Mesenchymal stem cell (in vitro differentiated cells and primary cell): Measurements from ENCODE around the gene WDR62.

Source experiments
- DNase-seq: peaks from one replicate; pipeline ENCODE4 v3.0.0-alpha.2; 2013
- H2AFZ ChIP-seq: one replicate; pipeline ENCODE4 v1.6.1; 2013; ENCODE audit warnings: low read depth, mild to moderate bottlenecking, control low read depth, inconsistent platforms, low read length, moderate library complexity
- H2AK5ac ChIP-seq: 2 replicates; pipeline ENCODE4 v1.6.1; 2013; ENCODE audit warnings: low read length, moderate library complexity, mild to moderate bottlenecking, inconsistent platforms; ENCODE audit not compliant: severe bottlenecking
- H2BK120ac ChIP-seq: one replicate; pipeline ENCODE4 v1.6.1; 2013; ENCODE audit warnings: low read depth, mild to moderate bottlenecking, inconsistent platforms, low read length, moderate library complexity
- H2BK12ac ChIP-seq, 2 experiments: one replicate each; pipeline ENCODE4 v1.6.1; 2013; ENCODE audit warnings: inconsistent platforms in 2 of 2, low read length in 2 of 2, mild to moderate bottlenecking in 2 of 2, moderate library complexity in 2 of 2, control low read depth in 1 of 2
- H2BK15ac ChIP-seq: one replicate; pipeline ENCODE4 v1.6.1; 2013; ENCODE audit warnings: mild to moderate bottlenecking, low read depth, inconsistent platforms; ENCODE audit not compliant: poor library complexity, severe bottlenecking
- H2BK5ac ChIP-seq: 2 replicates; pipeline ENCODE4 v1.6.1; 2013; ENCODE audit warnings: low read depth, mild to moderate bottlenecking, low read length, control low read depth, inconsistent platforms; ENCODE audit not compliant: poor library complexity, severe bottlenecking
- H3K14ac ChIP-seq, 2 experiments: one replicate each; pipeline ENCODE4 v1.6.1; 2013; ENCODE audit warnings: inconsistent platforms in 2 of 2, low read length in 2 of 2, control low read depth in 1 of 2, mild to moderate bottlenecking in 1 of 2, moderate library complexity in 1 of 2
- H3K18ac ChIP-seq, 2 experiments: one replicate each; pipeline ENCODE4 v1.6.1; 2013; ENCODE audit warnings: inconsistent platforms in 2 of 2, low read length in 2 of 2, control low read depth in 1 of 2, low read depth in 1 of 2, mild to moderate bottlenecking in 1 of 2
- H3K23ac ChIP-seq, 2 experiments: one replicate each; pipeline ENCODE4 v1.6.1; 2013; ENCODE audit warnings: inconsistent platforms in 2 of 2, low read length in 2 of 2, mild to moderate bottlenecking in 2 of 2, moderate library complexity in 2 of 2, control low read depth in 1 of 2
- H3K27ac ChIP-seq: 2 replicates; pipeline ENCODE4 v1.5.1; 2013; ENCODE audit warnings: mild to moderate bottlenecking, moderate library complexity, low read length, control low read depth, inconsistent platforms; ENCODE audit not compliant: poor library complexity, severe bottlenecking
- H3K27me3 ChIP-seq, 2 experiments: 2 replicates each; pipeline versions ENCODE4 v1.6.1 to v1.7.0; 2013; ENCODE audit warnings: low read length in 2 of 2, mild to moderate bottlenecking in 2 of 2, moderate library complexity in 2 of 2, control low read depth in 1 of 2, inconsistent platforms in 1 of 2; ENCODE audit not compliant: control insufficient read depth in 1 of 2, insufficient read depth in 1 of 2
- H3K36me3 ChIP-seq, 2 experiments: 2 replicates each; pipeline versions ENCODE4 v1.6.1 to v1.7.0; 2013; ENCODE audit warnings: low read length in 2 of 2, control low read depth in 1 of 2, inconsistent platforms in 1 of 2, low read depth in 1 of 2, mild to moderate bottlenecking in 1 of 2; ENCODE audit not compliant: insufficient read depth in 2 of 2, control insufficient read depth in 1 of 2
- H3K4ac ChIP-seq, 2 experiments: one replicate each; pipeline ENCODE4 v1.6.1; 2013; ENCODE audit warnings: inconsistent platforms in 2 of 2, low read length in 2 of 2, mild to moderate bottlenecking in 2 of 2, moderate library complexity in 2 of 2, control low read depth in 1 of 2, low read depth in 1 of 2
- H3K4me1 ChIP-seq: 2 replicates; pipeline ENCODE4 v1.6.1; 2013; ENCODE audit warnings: low read depth, low read length, control low read depth; ENCODE audit not compliant: control insufficient read depth, insufficient read depth
- H3K4me2 ChIP-seq: 2 replicates; pipeline ENCODE4 v1.6.1; 2013; ENCODE audit warnings: low read length, mild to moderate bottlenecking, inconsistent platforms; ENCODE audit not compliant: poor library complexity, severe bottlenecking
- H3K4me3 ChIP-seq, 2 experiments: 2 replicates each; pipeline versions ENCODE4 v1.5.1 to v1.7.0; 2013; ENCODE audit warnings: low read length in 2 of 2, mild to moderate bottlenecking in 2 of 2, control low read depth in 1 of 2, low read depth in 1 of 2; ENCODE audit not compliant: insufficient read depth in 1 of 2
- H3K79me1 ChIP-seq: replicated peaks from 2 replicates; pipeline ENCODE4 v1.6.1; 2013; ENCODE audit warnings: mild to moderate bottlenecking, control low read depth, low read length, inconsistent platforms; ENCODE audit not compliant: poor library complexity, severe bottlenecking
- H3K9ac ChIP-seq: 2 replicates; pipeline ENCODE4 v1.7.0; 2013; ENCODE audit warnings: mild to moderate bottlenecking, low read length, moderate library complexity
- H3K9me3 ChIP-seq: 2 replicates; pipeline ENCODE4 v1.7.0; 2013; ENCODE audit warnings: mild to moderate bottlenecking, low read length; ENCODE audit not compliant: control insufficient read depth
- H4K8ac ChIP-seq: one replicate; pipeline ENCODE4 v1.6.1; 2013; ENCODE audit warnings: inconsistent platforms, mild to moderate bottlenecking, low read length, moderate library complexity
- H4K91ac ChIP-seq: one replicate; pipeline ENCODE4 v1.6.1; 2013; ENCODE audit warnings: mild to moderate bottlenecking, low read length, inconsistent platforms
- WGBS: methylation state at CpG from one replicate; pipeline ENCODE4 v1.1.7; 2013; ENCODE audit warnings: mixed read lengths; 5-methylcytosine and 5-hydroxymethylcytosine counted together

WDR62 gene

DNA sequence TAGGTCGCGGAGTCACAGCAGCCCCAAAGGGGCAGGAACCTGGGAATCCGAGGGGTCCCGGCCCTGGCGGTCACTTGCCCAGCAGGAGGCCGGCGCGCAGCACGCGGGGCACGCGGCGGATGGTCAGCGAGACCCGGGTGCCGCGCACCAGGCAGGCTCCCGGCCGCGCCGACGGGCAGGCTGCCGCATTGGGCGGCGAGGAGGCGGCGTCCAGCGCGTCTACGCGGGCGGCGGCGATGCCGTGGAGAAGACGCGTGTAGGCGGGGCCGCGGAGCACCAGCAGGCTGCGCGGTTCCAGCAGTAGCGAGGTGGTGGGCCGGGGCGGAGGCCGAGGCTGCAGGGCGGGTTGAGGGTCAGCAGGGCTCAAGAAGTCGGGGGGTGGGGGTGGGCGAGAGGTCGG, 45.5 kb upstream of the WDR62 start:
- Histone ChIP-seq H3K4me3 (peak overlapping the region; percentile 40 to 75), H4K91ac (peak overlapping the region; percentile 82), H2BK15ac (no peak overlapping the region), H3K27ac (no peak overlapping the region), H2AFZ (peak overlapping the region; percentile 31), H2AK5ac (no peak overlapping the region), H4K8ac (peak overlapping the region; percentile 84), H3K79me1 (peaks cover 18% of the 10 kb centered on the region), H3K9ac (peak overlapping the region; percentile 89), H3K4ac (peak overlapping the region in 1 of 2 experiments; percentile 56), H2BK5ac (no peak overlapping the region), H3K27me3 (no peaks in the 10 kb centered on the region), H3K23ac (no peak overlapping the region), H3K14ac (peak overlapping the region in 1 of 2 experiments; percentile 10), H2BK120ac (peak overlapping the region; percentile 29), H3K4me2 (peak overlapping the region; percentile 72), H3K18ac (peak overlapping the region; percentile 73 to 74), H3K4me1 (peaks cover 17% of the 10 kb centered on the region), H3K9me3 (no peaks in the 10 kb centered on the region), H2BK12ac (no peak overlapping the region), H3K36me3 (peaks cover 0 to 9% of the 10 kb centered on the region in 2 experiments)
- 2% methylated on average over 50 of the region's 50 CpGs for WGBS
- peak; percentile 65 for DNase-seq

DNA sequence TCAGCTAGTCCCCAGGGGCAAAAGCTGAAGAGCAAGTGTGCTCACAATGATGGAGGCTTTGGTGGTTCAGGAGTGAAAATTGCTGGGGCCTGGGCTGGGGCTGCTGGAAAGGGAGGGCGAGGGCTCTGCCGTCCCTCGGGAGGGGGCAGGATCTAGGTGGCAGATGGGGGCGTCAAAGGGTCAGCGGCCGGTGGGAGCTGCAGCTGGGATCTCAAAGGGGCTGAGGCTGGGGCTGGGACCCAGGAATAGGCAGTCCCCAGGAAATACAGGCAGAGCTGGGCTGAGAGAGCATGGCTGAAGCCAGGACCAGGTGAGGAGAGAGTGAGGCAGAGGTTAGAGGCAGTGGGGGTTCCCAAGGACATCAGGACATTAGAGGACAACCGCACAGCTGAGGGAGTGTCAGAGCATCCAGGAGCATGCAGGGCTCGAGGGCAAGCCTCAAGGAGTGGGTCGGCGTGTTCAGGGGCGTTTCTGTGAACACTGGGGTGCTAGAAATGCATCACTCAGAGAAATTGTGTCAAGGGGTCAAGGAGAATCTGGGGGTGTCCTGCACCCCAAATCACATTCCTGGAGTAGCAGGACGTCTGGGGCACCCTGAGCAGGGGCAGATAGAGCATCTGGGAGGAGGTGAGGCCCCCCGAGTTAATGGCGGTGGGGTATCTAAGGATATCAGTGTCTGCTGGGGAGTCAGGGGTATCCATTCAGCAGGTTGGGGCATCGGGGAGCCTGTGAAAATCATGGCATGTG, 44.9 kb upstream of the WDR62 start:
- H2AK5ac ChIP-seq = peak overlapping the region; percentile 24
- H3K27me3 ChIP-seq = no peaks in the 10 kb centered on the region
- H3K9ac ChIP-seq = peak overlapping the region; percentile 89
- H3K4ac ChIP-seq = peak overlapping the region in 1 of 2 experiments; percentile 30
- no peak overlapping the region for H2AFZ ChIP-seq
- no peak overlapping the region for H3K27ac ChIP-seq
- H2BK15ac ChIP-seq = no peak overlapping the region
- peaks cover 18% of the 10 kb centered on the region for H3K79me1 ChIP-seq
- H3K18ac ChIP-seq = peak overlapping the region; percentile 29 to 74
- H3K23ac ChIP-seq = no peak overlapping the region
- no peaks in the 10 kb centered on the region for H3K9me3 ChIP-seq
- H3K4me2 ChIP-seq = peak overlapping the region; percentile 72
- H3K36me3 ChIP-seq = peaks cover 0 to 6% of the 10 kb centered on the region in 2 experiments
- H3K4me1 ChIP-seq = peaks cover 21% of the 10 kb centered on the region
- WGBS = 63% methylated on average over 15 of the region's 15 CpGs
- no peak for DNase-seq
- no peak overlapping the region for H2BK120ac ChIP-seq
- H4K8ac ChIP-seq = peak overlapping the region; percentile 80
- H3K4me3 ChIP-seq = peak overlapping the region; percentile 40 to 75
- H2BK12ac ChIP-seq = peak overlapping the region in 1 of 2 experiments; percentile 45
- no peak overlapping the region for H2BK5ac ChIP-seq
- no peak overlapping the region for H3K14ac ChIP-seq
- H4K91ac ChIP-seq = peak overlapping the region; percentile 82

DNA sequence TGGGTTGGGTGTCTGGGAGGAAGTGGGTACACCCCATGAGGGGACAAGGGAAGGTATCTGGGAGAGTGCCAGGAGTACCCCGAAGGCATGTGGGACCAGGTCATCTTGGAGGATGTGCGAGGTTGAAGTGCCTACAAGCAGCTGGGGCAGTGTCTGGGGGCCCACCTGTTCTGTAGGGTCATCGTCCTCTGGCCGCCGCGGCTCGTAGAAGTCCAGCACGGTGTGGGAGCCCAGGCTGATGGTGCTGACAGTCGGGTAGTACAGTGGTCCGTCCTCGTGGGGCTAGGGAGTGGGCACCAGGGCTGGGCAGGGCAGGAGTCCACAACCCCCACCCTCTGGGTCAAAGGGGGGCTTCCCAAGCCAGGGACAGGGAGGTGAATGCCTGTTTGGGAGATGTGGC, 44.3 kb upstream of the WDR62 start:
- Histone ChIP-seq H3K4ac (no peak overlapping the region), H3K79me1 (peaks cover 18% of the 10 kb centered on the region), H3K23ac (no peak overlapping the region), H3K27ac (no peak overlapping the region), H2AFZ (no peak overlapping the region), H4K8ac (no peak overlapping the region), H2BK15ac (no peak overlapping the region), H2AK5ac (no peak overlapping the region), H3K4me1 (peaks cover 21% of the 10 kb centered on the region), H2BK12ac (no peak overlapping the region), H3K4me3 (no peak overlapping the region), H3K36me3 (peaks cover 3 to 6% of the 10 kb centered on the region in 2 experiments), H3K9ac (no peak overlapping the region), H3K18ac (no peak overlapping the region), H3K14ac (no peak overlapping the region), H2BK120ac (no peak overlapping the region), H3K9me3 (no peaks in the 10 kb centered on the region), H4K91ac (no peak overlapping the region), H3K4me2 (no peak overlapping the region), H2BK5ac (no peak overlapping the region), H3K27me3 (no peaks in the 10 kb centered on the region)
- no peak for DNase-seq
- WGBS = 96% methylated on average over 11 of the region's 11 CpGs

DNA sequence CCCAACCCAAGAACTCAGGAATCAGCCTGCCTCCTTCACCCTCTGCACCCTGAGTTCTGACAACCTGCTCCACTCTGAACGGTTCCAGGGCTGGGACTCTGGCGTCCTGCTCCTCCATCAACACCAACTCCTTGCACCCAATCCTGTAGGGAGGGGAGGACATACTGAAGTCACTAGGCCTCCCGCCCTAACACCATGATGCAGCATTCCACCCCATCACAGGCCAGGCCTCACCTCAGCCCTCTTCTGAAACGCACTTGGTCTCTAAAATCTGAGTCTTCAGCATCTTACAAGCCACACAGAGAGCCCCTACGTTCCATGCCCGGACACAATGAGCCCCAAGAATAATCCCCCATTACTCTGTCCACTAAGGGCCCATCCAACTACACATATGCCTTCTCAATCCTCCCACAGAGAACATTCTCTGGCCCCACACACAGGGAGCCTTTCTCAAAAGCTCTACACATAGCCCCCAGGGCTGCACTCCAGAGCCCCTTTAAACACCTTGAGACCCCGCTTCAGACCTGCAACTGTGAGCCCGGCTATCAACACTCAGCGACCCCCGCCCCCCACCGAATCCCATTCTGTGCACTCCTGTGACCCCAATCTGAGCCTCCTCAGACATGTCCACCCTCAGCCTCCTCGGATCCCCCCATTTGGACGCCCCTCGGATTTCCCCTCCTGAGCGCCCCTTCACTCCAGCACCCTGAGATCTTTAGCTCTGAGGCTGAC, 41.3 kb upstream of the WDR62 start:
- peak overlapping the region; percentile 71 for H3K4me2 ChIP-seq
- H3K27me3 ChIP-seq = no peaks in the 10 kb centered on the region
- H3K79me1 ChIP-seq = peaks cover 19% of the 10 kb centered on the region
- no peak overlapping the region for H3K27ac ChIP-seq
- peak overlapping the region; percentile 75 to 92 for H3K4me3 ChIP-seq
- no peak overlapping the region for H4K91ac ChIP-seq
- peak overlapping the region; percentile 12 for H4K8ac ChIP-seq
- peak overlapping the region; percentile 53 for H2AK5ac ChIP-seq
- WGBS = 34% methylated on average over 15 of the region's 15 CpGs
- peak overlapping the region; percentile 11 for H2BK120ac ChIP-seq
- DNase-seq = no peak
- no peak overlapping the region for H3K23ac ChIP-seq
- H3K9ac ChIP-seq = peak overlapping the region; percentile 96
- peaks cover 23% of the 10 kb centered on the region for H3K4me1 ChIP-seq
- H2BK12ac ChIP-seq = peak overlapping the region in 1 of 2 experiments; percentile 59
- H3K14ac ChIP-seq = peak overlapping the region; percentile 45 to 76
- H2BK5ac ChIP-seq = no peak overlapping the region
- H3K9me3 ChIP-seq = no peaks in the 10 kb centered on the region
- peak overlapping the region; percentile 43 to 45 for H3K4ac ChIP-seq
- peaks cover 30 to 31% of the 10 kb centered on the region in 2 experiments for H3K36me3 ChIP-seq
- peak overlapping the region in 1 of 2 experiments; percentile 74 for H3K18ac ChIP-seq
- H2BK15ac ChIP-seq = peak overlapping the region; percentile 48
- H2AFZ ChIP-seq = peak overlapping the region; percentile 78
